Measurements from ENCODE around the gene TSTD1.
"Not testable (repeated sequence)": the region's sequence is repeated elsewhere in the genome, so short reads cannot be mapped to it uniquely, and the experiment has no call there.

TSTD1 gene

DNA sequence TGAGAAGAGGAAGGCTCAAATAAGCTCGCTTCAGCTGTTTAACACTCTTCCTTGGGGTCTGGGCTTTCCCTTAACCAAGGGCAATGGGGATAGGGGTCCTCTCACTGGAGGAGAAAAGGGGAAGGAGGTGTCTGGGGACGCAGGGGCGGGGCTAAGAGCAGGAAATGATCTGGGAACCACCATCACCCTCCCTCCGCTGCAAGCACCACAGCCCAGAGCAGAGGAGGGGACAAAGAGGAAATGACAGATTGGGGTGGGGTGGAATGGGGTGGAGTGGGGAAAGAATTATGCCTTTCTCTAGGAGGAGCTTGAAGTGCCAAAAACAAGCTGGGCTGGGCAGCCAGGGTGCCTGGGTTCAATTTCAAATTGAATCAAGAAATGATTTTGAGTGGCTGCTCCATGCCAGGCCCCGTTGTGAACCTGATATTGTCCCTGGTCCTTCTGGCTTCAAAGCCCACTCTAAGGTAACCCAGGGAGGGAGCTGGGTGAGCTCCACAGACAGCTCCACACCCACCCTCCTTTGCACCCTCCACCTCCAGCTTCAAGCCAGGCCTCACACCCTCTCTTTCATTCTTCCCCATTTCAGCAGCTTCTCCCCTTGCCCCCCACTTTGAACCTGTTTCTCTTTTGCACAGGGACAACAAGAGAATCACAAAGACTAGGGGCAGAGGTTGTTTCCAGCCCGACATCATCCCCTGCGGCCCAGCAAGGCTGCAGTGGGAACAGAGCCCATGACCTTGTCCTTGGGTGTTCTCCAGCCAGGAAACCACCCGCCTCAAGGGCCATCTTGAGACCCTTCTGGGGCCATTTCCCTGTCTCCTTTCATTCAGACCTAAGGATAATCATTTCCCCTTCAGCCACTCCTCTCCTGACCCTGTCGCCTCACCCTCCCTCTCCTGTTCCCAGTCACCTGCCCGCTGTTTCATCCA, 29.8 kb upstream of the TSTD1 start:
- peak; percentile 77 to 78 for DNase-seq

DNA sequence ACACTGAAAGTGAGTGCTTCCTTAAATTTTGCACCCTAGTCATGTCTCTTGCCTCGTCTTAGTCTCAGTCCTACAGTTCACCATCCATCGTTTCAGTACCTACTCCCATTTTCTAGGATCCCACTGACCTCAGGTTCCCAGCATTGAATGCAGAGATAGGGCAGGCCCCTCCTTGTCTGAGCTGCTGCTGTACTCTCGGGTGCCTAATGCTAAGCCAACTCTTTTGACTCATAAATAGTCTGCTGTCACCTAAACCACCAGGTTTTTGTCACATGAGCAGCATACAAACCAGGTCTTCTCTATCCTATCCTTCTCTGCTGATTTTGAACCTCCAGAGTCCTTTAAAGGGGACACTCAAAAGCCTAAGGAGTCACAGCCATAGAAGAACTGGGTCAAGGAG, 27.9 kb upstream of the TSTD1 start:
- DNase-seq: no peak

DNA sequence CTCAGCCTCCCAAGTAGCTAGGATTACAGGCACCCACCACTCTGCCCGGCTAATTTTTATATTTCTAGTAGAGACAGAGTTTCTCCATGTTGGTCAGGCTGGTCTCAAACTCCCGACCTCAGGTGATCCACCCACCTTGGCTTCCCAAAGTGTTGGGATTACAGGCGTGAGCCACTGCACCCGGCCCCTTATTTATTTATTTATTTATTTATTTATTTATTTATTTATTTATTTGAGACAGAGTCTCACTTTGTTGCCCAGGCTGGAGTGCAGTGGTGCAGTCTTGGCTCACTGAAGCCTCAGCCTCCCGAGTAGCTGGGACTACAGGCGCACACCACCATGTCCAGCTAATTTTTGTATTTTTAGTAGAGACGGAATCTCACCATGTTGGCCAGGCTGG, 26.9 kb upstream of the TSTD1 start:
- DNase-seq: not testable (repeated sequence)

DNA sequence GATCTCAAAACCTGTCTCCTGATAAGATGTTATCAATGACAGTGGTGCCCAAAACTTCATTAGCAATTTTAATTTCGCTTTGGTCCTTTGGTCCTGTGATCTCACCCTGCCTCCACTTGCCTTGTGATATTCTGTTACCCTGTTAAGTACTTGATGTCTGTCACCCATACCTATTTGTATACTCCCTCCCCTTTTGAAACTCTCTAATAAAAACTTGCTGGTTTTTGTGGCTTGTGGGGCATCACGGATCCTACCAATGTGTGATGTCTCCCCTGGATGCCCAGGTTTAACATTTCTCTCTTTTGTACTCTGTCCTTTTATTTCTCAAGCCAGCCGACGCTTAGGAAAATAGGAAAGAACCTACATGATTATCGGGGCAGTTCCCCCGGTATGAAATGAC, 25.2 kb upstream of the TSTD1 start:
- DNase-seq: not testable (repeated sequence)

DNA sequence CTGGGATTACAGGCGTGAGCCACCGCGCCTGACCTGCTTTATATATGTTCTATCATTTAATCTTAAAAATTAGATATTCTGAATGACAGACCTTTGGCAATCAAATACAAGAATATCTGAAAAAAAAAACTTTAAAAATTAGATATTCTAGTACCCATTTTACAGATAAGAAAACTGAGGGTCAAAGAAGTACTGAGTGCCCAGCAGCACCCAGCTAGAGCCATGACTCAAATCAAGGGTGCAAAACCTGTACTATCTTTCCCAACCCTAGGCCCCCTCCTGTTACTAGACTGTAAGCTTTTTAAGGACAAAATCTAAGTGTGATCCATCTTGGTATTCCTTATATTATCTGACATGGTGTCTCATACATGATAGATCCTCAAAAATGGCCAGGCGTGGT, 22.7 kb upstream of the TSTD1 start:
- DNase-seq: no peak

DNA sequence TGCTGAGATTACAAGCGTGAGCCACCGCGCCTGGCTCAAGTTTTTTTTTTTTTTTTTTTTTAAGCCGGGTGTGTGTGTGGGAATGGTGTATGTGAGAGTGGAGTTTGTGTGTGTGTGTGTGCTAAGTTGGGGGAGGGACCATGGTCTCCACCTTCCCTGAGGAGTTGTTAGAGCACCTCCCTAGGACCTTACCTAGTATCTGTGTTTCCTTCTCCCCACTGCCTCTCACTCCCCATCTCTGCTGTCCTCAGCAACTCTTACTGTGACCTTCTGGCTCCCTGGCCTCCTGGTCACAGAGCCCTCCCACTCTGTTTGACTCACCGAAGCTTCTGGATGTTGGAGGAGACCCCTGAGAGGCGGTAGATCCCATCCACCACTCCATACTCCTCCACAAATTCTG, 20.5 kb upstream of the TSTD1 start:
- DNase-seq: no peak

DNA sequence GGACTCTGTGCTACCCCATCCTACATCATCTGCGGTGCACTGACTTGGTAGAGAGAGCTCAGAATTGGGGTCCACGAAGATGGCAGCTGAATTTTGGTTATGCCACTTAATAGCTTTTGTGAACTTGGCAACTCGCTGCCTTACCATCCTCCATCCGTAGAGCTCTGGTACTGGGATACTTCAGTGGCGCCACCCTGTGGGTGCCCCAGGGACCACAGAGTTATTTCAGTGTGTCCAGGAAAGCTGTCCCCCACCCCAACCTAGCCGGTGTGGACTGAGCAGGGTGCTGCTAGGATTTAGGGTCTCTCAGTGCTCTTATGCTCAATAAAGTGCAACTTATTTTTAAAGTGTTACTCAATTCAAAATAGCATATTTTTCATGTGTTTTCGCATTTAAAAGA, 16.0 kb upstream of the TSTD1 start:
- DNase-seq: no peak

DNA sequence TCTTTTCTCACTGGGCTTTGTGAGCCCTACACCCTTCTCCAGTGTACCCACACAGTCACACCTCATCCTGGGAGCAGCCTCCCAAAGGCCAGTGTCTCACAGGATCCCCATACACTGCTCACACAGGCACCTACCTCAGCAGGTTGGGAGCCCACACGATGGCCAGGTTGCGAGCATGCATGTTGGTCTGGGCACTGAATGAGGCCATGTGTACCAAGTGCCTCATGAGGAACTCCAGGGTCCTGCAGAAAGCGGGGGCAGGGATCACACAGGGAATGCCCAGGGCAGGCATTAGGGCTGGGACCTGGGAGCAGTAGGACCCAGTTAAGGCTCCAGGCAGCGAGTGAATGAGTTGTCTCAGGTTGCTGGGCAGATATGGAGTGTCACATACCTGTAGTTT, 15.5 kb upstream of the TSTD1 start:
- DNase-seq: no peak

DNA sequence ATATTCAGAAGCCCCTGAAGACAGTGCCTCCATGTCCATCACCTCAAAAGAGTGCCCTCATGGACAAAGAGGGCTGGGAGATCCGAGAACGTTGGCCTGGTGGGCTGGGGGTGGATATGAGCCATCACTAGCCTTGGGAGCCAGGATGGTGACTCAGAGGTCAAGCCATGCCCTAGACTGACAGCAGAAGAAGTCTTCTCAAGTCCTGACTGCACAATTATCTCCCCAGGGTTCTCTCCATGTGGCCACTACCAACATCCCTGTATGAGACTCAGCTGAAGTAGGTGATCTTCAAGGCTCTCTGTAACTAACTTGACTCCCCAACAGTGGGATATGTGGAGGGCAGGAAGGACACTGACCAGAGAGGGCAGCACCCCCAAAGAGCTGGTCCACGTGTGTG, 14.1 kb upstream of the TSTD1 start:
- DNase-seq: no peak

DNA sequence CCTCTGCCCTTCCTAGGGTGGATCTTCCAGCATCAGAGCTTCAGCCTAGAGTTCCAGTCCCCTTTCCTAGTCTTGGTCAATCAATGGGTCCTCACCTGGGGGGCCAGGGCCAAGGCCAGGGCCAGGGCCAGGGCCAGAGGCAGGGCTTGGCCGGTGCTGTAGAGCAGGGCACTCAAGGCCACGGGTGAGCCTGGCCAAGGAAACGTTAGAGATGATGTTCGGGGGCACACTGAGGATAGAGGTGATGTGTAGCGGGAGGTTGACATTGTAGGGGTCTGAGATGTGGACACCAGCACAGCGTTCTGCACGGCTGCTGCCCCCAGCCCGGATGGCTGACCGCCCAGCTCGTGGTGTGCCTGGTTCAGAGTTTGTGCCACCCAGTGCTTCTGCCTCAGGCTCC, 12.5 kb upstream of the TSTD1 start:
- DNase-seq: no peak

DNA sequence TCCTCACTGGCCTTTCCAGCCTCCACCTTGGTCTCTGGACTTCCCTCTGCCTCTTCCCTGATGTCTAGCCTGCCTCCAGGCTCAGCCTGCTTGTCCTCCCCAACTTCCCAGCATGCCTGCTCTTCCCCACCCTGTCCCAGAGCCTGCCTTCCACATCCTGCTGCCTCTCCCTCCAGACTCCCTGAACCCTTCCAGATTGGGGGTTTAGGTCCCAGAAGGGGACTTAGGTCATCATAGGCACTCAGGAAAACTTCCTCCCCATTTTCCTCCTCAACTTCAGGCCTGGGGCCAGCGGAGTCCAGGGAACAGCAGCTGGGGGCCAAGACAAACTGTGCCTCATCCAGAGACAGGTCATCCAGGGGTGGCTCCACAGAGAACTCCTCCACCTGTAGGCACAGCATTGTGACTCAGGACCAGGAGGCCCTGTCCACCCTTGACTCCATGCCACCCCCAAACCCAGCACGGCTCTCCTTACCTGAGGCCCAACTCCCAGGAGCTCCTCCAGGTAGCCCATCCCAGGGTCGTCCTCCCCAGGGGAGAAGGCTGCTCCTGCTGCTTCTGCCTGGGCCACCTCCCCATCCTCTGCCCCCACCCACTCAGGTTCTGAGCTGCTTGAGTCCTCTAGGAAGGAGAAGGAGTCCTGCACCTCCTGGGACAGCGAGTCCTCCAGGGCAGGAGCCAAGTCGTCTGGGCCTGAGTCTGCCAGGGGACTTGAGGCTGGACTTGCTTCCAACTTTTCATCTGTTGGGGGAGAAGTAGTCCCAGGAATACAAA, 10.4 kb upstream of the TSTD1 start:
- no peak for DNase-seq

DNA sequence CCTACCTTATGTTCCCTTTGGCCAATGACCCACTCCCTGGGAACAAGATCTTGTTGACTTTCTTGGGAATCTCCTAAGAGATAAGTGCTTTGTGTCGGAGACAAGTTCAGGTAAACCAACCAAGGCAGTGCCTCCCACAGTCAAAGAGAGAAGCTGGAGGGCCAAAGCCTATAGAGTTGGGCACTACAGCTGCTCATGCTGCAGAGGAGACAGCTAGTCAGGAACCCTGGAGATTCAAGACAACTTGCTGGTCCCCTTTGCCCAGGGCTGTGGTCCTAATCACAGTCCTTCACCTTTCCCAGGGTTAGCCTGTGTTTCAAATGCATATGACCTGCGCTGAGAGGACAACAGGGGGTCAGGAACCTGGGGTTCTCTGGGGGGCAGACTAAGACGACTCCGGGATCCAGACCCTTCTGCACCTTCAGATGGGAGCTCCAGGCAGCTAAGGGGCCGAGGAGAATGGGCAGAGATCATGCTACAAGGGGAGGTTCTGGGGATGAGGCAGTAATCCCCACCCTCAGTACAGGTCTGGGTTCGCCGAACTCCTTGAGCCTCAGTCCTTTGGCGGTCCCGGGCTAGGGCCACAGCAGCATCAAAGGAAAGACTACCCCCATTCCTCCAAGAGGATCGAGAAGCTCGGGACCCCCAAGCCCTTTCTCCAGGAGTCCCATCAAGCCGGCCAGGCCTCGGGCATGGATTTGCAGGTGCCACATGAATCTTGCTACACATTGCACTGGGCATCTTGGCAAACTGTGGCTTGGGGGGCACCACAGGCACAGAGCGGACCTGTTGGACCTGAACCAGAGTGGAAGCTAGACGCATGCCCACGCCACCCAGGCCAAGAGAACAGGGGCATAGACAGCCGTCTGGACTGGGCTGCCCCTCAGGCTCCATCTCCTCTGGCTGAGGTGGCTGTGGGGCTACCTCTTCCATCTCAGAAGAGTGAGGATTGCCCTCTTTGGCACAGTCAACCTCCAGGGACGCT, 9.0 kb upstream of the TSTD1 start:
- DNase-seq: no peak

DNA sequence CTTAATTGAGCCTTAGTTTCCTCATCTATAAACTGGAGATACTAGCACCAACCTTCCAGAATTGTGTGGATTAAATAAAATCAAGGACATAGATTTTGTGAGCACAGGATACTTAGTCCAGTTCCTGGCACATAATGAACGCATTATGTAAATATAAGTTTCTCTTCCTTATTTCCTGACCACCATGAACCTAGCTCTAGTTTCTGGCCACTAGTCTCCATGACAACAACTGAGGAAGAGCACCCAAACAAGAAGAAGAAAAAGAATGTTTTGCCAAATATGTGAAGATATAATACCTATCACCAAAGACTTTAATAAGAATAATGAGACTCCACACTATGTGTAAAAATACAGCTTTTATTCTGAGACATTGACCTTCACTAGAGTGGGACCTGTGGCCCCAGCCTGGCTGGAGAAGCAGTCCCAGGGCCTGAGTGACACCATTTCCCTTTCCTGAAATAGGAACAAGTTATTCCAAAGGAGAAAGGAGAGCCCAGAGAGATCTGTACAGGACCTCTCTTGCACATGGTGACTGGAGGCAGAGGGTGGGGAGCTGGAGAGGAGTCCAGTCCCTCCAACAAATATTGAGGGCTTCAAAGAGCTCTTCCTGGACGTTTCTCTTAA, 8.0 kb upstream of the TSTD1 start:
- no peak for DNase-seq

DNA sequence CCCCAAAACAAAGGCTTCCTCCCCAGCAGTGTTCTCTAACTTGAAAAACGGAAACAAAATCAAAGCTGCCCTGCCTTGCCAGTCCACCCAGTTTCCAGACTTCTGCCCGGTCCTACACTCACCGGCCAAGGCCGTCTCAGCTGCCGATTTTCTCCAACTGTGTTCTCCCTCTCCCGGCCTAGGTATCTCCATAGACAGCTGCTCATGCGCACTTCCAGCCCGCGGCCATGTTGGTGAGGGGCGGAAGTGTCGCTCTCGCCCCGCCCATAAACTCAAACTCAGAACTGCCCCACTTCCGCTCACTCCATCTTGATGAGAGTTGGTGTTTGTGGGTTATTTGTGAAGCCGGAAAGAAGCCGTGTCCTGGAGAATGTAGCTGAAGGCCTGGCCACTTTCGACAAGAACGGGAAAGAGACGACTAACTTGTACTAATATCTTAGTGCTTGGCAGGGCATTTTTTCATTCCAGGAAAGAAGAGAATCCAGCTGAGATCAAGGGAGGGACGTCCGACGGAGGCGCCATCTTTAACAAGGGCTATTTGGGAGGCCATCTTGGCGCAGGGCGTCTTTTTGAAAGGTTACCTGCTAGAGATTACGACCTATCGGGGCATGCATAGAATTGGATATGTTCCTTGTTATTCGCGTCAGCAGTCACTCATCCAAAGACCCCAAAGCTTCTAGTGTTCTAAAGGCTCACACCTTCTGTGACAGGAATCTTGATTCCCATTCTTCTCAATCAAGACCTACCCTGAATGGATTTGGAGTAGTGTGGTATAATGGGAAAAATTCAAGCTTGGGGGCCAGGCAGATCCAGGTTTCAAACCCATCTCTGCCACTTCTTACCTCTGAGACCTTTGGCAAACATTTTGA, 7.2 kb upstream of the TSTD1 start, which contains the start of gene USF1:
USF1 (minus strand) TSS at position 242 of the 869 bp plus-strand sequence. CDS start 2,702 bp downstream, outside the sequence.
- peak; percentile 90 for DNase-seq

DNA sequence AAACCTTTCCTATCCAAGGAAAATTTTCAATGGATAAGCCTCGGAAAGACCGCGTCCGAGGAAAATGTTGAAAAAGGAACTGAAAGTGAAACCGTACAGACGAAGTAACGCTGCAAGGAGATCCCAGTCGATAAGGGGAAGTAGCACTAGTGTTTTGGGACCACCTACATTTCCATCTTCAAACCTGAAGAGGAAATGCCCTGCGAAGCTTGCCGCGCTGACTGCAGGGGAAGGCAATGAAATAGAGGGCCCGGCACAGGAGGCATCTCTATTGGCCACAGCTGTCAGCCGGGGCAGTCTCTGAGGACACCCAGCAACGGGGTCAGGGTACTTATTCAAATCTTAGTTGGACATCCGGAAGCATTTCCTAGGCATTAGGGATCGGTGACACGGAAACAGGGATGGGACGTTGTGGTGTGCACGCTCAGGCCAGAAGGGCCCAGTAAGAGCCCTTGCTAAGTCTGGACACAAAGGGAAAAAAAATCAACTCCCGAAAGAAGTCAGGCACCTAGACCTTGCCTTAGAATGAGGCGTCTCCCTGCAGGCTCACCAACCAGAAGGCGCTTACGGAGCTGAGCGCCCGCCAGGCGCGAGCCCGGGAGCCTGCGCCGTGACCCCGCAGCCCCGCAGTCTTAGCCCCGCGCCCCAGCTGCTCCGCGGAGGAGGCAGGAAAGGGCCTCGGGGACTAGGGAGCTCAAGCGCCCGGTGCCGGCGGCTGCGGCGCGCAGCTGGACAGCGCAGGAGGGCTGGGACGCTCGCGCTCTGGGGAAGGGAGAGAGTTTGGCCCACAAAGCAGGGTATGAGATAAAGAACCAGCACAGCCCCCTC, 6.4 kb upstream of the TSTD1 start:
- peak; percentile 33 to 39 for DNase-seq

DNA sequence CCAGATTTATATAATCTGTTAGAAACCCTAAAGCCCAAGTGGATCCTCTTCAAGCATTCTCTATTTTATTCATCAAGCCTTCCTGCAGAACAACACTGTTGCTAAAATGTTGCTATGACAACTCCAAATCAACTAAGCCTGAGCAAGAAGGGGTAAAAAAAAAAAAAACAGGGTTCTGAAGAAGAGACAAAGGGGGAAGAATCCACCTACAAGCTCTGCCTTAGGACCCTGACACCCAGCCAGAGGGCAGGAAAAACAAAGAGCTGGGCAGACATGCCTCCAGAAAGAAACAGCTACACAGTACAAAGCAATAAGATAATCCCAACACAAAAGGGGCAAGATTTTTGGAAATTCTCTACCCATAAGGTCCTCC, 5.8 kb upstream of the TSTD1 start:
- no peak for DNase-seq

DNA sequence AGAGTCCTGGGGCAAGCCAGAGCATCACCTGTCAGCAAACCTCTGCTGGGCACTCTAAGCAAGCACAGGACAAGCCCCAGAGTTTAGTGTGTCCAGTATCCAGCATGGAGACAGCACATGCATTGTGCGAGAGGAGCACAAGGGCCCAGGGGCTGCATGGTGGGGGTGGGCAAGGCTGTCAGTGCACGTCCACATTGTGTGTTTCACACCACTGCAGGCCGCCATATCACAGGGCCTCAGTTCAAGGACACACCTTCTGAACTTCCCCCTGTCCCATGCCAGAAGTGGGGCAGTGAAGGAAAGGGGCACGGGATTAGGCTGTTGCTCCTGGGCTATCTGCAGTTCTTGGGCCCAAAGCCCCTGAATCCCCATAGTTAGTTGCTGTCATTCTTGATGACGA, 782 bp upstream of the TSTD1 start:
- no peak for DNase-seq

DNA sequence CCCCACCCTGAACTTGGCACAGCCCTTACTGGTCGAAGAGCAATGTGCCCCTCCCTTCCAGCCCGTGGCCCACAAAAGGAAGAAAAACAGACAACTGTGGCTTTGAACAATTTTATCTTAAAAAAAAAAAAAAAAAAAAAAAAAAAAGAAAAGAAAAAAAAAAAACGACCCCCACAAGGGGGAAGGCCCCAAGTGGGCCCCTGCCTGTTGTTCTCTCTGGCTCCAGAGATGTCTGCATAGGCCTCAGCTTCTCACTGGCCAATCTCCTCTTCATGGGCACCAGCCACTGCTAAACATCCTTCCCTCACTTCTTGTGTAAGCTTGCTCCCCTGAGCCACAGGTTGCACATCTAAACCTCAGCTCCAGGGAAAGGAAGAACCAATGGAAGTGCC, 386 bp upstream of the TSTD1 start:
- no peak for DNase-seq

DNA sequence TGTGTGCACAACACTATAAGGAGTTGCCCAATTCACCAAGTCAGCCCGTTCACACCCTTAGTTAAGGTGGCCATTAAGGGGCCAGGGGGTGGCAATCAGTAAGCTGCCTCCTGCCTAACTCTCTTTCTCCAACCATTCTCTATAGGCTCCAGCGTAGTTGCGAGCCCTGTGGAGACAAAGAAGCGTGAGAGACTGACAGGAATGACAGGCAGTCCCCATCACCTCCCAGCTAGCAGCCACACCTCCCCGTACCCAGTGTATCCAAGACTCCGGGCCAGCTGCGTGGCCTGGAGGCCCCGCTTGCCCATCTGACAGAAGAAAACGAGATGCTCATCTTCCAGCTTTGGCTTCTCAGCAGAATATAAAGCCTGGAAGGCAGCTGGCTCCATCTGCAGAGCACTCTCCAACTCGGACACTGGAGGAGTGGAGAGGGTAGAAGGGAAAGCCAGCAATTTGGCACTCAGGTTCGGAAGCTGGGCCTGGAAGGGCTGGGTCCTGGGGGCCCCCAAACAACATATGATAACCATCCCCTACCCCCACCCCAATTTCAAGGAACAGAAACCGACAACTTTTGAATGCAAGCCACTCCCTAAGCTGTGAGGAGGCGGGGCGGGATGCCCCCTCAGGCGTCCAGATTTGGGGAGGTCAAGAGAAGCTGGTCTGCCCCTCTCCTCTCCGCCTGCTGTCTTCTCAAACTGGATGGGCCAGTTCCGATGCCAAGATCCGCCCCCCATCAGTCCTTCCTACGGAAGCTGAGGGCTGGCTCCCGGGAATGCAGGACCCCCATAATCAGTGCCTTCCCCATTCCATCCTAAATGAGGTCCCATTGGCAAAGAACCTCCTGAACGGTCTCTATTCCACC, 872 bp downstream of the TSTD1 start:
- DNase-seq: no peak

Measured in activated CD4-positive, alpha-beta T cell treated with anti-CD3 and anti-CD28 coated beads for 4 hours (primary cell).